ENCODE results near the gene NAT14.

The NAT14 gene

GRCh38 chr19:55472463-55472862, 12.5 kb upstream of the NAT14 start:
- no peak for DNase-seq

GRCh38 chr19:55473225-55474012, 11.6 kb upstream of the NAT14 start:
- DNase-seq, result no peak

- no peak for DNase-seq
These were observed 10.4 kb upstream of the NAT14 start for GRCh38 chr19:55474269-55475265.

GRCh38 chr19:55476100-55476775, 8.8 kb upstream of the NAT14 start, which contains the start of gene ZNF628:
Gene ZNF628 (plus strand): TSS chr19:55476617. CDS start chr19:55479911, 3,294 bp downstream.
- DNase-seq, result peak; percentile 94

- DNase-seq, result no peak
These were observed 7.1 kb upstream of the NAT14 start for GRCh38 chr19:55477905-55478304.

- DNase-seq, result no peak
These were observed 6.6 kb upstream of the NAT14 start for GRCh38 chr19:55478364-55478763.

- DNase-seq, result no peak
These were observed 5.9 kb upstream of the NAT14 start for GRCh38 chr19:55479045-55479444.

GRCh38 chr19:55479451-55480230, 5.3 kb upstream of the NAT14 start:
- no peak for DNase-seq

- no peak for DNase-seq
These were observed 3.7 kb upstream of the NAT14 start for GRCh38 chr19:55481148-55481793.

- no peak for DNase-seq
These were observed 3.2 kb upstream of the NAT14 start for GRCh38 chr19:55481794-55482155.

GRCh38 chr19:55482156-55482961, 2.6 kb upstream of the NAT14 start:
- DNase-seq, result no peak

- no peak for DNase-seq
These were observed 1.9 kb upstream of the NAT14 start for GRCh38 chr19:55482967-55483705.

- no peak for DNase-seq
These were observed 1.0 kb upstream of the NAT14 start for GRCh38 chr19:55483706-55484592.

GRCh38 chr19:55485439-55486011, 537 bp downstream of the NAT14 start:
- no peak for DNase-seq

GRCh38 chr19:55486043-55486970, 1.3 kb downstream of the NAT14 start:
- no peak for DNase-seq

GRCh38 chr19:55486971-55487923, 2.3 kb downstream of the NAT14 start:
- no peak for DNase-seq
